EH (cell line): ENCODE results near the gene WDR45.

Source experiments
- DNase-seq: peaks from one replicate; pipeline ENCODE4 v3.0.0-alpha.2; 2015; ENCODE audit warnings: low read depth

The WDR45 gene

DNA sequence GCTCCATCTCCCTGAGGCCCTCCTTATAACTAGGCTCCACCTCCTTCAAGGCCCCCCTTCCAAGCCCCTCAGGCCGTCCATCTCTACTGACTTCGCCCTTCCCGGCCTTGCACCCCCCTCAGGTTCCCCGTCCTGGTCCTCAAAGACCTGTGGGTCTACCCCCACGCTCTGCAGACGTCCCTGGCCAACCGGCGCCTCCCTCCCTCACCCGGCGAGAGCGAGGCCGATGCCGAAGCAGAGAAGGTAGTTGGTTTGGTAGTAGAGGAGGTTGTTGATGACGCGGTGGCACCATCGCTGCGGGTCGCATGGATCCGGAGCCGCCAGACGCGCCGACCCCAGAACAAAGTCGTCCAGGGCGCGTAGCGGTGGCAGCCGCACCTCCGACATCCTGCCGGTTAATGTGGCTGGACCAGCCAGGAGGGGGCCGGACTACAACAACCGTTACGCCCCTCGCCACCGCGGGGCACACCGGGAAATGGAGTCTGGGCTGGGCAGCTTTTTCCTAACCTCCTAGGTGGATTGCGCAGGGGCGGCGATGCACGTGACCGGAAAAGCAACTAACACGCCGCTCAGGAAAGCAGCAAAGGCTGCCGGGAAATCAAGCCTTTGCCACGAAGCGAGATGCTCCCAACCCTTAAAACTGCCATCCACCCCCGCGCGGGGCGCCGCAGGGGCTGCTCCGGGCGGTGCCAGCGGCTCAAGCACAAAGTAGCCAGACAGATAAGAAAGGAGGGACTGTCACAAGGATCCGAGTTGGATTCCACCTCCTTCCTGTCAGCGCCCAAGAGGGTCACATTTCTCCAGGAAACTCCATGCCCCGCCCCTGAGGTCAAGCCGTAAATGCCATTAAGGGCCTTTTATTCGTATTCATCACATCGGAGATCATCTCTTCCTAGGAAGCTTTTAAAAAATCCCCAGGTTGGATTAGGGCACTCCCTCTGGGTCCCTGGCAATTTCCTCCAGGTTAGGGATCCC is 5.8 kb downstream of the WDR45 start, which contains the start of gene PRAF2:
PRAF2 (minus strand) TSS at position 402 of the 975 bp plus-strand sequence; CDS start at position 387, 15 bp downstream.
- DNase-seq, result peak; percentile 93

DNA sequence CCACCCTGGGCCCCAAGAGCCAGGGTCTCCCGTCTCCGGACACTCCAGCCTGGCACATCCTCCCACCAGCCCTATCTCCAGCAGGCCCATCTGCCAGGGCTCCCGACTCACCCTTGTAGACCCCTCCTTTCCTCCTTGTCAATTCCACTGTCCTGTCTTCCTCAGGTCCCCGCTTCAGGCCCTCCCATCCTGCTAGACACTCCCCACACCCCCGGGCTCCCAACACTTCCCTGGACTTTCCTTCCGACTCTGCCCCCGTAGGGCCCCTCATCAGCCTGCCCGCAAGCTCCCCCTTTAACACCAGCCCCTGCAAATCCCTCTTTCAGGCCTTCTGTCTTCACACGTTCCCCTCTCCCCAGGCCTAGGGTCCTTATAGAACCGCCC is 7.0 kb downstream of the WDR45 start:
- peak; percentile 6 for DNase-seq

GRCh38 chrX:49071877-49072711 is 7.6 kb downstream of the WDR45 start:
- DNase-seq, result peak; percentile 71

GRCh38 chrX:49070988-49071387 is 8.7 kb downstream of the WDR45 start:
- no peak for DNase-seq

DNA sequence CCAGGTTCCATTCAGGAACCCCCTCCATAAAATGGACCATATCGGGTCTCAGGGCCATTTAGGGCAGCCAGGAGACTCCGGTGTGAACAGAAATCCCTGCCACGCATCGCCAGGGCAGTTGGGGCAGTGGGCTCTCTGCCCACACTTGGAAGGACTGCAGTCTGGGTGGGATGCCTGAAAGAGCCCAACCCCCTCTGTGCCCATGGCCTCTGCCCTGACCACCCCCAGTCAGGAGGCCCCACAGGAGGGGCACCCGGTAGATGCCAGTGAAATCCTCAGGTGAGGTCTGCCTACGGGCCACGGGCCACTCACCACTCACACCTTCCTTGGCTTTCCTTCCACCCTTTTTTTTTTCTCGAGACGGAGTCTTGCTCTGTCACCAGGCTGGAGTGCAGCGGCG is 10.6 kb downstream of the WDR45 start:
- no peak for DNase-seq

GRCh38 chrX:49067285-49068120 is 12.2 kb downstream of the WDR45 start:
- DNase-seq, result no peak

- DNase-seq, result no peak
Measured at GRCh38 chrX:49066690-49067089, 13.0 kb downstream of the WDR45 start.

DNA sequence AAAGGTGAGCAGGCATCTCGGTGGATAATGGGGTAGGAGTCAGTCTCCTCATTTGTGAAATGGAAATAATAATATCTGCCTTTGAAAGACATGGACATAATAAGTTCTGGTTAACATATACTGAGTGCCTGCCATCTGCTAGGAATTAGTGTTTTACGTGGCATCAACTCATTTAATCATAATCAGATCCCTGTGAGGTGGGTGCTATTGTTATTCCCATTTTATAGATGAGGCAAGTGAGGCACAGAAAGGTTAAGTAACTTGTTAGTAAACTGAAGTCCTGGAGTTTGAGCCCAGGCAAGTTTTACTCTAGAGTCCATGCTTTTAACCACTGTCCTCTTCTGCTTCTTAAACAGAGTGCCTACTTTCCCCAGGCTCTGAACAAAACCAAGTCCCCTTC is 13.4 kb downstream of the WDR45 start:
- DNase-seq, result no peak

GRCh38 chrX:49064735-49065134 is 15.0 kb downstream of the WDR45 start:
- no peak for DNase-seq

DNA sequence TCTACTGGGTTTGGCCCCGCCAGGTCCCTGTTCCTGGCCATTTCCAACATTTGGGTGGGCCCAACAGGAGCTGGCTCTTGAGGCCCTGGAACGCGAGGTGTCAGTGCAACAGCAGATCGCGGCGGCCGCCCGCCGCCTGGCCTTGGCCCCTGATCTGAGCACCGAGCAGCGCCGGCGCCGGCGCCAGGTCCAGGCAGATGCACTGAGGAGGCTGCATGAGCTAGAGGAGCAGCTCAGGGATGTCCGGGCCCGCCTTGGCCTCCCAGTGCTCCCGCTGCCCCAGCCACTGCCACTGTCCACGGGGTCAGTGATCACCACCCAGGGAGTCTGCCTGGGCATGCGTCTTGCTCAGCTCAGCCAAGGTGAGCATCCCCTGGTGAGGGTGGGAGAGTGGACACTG is 15.4 kb downstream of the WDR45 start:
- no peak for DNase-seq

- DNase-seq, result no peak
Measured at GRCh38 chrX:49063715-49064114, 16.0 kb downstream of the WDR45 start.

DNA sequence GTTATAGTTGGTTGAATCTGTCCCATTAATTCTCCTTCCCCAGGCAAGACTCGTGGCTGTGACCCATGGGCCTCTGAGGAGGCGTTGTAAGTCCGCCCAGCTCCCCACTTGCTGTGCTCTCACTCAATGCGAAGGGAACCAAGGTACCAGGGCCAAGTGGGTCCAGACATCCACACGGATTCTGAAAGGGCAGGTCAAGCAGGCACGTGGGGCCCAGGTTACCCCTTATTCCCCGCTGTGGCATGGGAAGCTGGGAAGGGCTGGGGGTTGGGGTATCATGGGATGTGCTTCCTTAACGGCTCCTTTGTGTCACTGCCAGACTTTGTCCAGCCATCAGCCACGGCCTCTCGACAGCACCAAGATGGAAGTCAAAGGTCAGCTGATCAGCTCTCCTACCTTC is 17.8 kb downstream of the WDR45 start:
- DNase-seq, result no peak

DNA sequence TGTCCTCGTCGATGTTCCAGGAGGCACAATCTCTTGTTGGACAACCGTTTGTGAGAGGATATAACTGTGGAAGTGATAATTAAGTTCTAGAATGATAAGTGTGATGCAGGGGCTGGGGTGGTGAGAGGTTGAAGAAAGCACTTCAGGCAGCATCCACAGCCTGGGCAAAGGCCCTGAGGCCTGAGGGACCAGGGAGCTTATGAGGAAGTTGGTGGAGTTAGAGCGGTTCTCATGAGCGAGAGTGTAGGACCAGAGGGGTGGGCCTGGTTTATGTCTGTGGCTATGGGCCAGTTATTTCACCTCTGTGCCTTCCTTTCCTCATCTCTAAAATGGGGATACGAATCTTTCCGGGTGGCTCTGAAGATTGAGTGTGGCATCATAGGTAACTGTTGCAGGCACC is 18.2 kb downstream of the WDR45 start:
- no peak for DNase-seq

- DNase-seq, result no peak
Measured at GRCh38 chrX:49060914-49061313, 18.8 kb downstream of the WDR45 start.

- no peak for DNase-seq
Measured at GRCh38 chrX:49059681-49060085, 20.0 kb downstream of the WDR45 start.

DNA sequence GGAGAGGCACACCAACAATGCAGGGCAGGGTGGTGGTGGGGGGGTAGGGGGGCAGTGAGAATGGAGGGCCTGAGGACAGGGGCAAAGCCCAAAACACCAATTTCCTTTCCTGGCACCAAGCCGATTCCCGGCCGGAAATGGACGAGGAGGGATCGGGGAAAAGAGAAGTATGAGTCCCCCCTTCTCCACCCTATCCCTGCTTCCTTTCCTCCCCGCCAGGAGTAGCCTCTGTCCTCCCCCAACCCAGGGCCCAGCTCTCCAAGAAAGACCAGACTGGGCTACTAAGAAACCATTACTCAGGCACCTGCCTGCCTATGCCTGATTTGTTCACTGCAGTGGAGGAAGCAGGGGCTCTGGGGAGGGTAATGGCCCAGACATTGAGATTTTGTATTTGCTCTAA is 20.5 kb downstream of the WDR45 start:
- no peak for DNase-seq

DNA sequence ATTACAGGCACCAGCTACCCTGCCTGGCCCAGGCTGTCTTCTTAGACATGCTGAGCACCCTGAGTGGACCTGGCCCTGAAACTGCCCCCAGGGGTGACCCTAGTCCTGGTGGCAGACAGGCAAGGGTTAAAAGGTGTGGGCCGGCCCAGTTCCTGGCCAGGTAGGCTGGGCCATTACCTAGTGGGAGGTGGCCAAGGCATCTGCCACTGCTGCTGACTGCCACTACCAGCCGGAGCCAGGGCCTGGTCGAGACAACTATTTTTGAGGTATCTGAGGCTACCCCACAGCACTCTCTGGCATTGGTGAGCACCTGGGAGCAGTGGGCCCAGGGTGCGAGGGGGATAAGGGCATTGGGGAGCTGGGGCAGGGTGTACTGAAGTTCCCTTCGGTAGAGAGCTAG is 20.9 kb downstream of the WDR45 start, which contains the start of gene CCDC120:
CCDC120 (plus strand) TSS at position 206 of the 400 bp plus-strand sequence. CDS start 3,043 bp downstream, outside the sequence.
- no peak for DNase-seq

DNA sequence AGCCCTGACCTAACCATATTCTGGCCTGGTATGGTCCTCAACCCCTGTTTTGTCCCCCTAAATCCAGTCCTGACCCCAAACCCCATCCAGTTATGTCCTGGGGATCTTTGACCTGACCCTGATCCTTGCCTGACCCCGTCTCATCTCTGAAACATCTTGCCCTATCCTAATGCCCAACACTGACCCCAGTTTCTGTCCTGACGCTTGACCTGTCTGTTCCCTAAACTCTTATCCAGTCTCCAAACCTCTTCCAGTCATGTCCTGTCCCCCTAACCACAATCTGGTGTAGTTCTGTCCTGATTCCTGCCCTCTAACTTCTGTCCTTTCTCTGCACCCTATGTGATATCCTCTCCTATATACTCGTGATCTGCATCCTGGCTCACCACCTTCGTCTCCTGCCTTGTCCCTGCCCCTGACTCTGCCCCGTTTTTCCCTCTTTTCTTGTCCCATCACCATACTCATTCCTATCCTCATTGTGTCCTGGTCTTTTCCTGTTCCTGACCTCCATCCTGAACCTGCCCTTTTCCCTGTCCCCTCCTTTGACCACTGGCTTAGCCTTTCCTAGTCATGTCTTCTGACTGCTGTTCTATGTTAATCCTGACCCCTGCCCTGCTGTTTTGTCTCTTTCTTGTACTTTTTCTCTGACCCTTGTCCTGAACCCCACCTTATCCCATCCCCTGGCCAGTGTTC is 25.5 kb downstream of the WDR45 start:
- DNase-seq, result no peak

DNA sequence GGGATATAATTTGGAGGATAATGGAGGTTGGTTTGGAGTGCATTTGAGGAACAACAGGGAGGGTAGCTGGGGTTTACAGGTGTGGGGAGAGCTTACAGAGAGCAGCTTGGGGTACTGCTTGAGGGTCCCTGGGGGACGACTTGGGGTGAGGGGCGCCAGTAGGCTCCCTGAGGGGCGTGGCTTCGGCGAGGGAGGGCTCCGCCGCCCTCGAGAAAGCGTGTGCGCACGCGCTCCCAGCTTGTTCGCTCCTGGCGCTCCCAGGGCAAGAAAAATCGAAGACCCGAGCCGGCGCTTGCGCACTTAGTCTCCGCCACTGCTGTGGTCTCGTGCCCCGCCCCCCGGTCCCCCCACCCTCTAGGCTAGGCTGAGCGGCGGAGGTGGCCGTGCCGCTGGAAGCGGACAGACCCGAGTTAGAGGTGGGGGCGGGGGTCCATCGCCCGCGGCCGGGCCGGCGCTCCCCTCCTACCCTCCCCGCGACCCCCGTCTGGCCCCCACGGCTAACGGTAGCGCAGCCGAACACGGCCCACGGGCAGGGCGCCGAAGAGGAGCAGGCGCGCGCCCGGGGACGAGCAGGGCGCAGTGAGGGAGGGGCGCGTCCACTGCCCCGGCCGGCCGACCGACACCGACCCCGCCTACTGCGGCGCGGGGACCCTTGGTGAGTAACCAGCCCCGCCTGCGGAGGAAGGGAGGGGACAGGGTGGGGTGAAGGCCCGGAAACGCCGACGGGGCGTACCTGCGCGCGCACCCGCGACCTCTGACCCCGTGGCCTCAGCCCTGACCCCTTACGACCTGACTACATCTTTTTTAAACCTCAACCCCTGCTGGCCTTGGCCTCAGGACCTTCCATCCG is 26.2 kb downstream of the WDR45 start:
- DNase-seq, result peak; percentile 14

GRCh38 chrX:49043987-49044281 is 35.8 kb downstream of the WDR45 start:
- DNase-seq, result no peak
